ENCODE results near the gene CPPED1. TPM values are rescaled to one million over a fixed set of nuclear protein-coding genes. Genes with fewer than 3 reads are reported as not detected.

CPPED1 gene
- total RNA-seq, 1 experiment from 2014 or later: 8.1 TPM

DNA sequence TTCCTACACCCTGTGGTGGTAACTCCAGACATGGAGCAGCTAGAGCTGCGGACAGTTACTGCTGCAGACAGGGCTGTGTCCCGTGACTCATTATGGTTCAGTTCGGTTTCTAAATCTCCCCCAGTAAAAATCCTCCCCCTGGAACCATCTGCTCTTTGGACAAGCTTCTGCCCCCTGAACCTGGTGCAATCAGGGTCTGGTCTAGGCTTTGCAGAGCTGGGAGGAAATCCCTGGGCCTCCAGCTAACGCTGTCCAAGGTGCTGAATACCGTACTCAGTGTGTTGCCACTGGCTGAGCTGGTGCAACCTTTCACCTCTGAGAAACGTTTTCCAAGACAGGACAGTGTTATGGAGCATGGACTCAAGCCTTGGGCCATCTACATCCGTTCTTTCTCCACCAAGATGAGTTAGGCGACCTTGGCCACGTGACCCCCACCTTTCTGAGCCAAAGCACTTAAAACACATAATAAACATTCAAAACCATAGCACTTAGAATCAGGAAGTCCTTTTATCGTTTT lies 142.0 kb downstream of the CPPED1 start:
- no peak; the same call in 1 of the 2 replicates for ATAC-seq
- H3K36me3 ChIP-seq (ENCODE audit: control insufficient read depth in 1 of 2, insufficient read depth in 2 of 2, low read length in 2 of 2): no peaks in the 10 kb centered on the region
- no peak overlapping the region for H3K27ac ChIP-seq (ENCODE audit: low read depth, low read length)
- DNase-seq (ENCODE audit: low read depth, low spot score): peak; percentile 6
- H3K4me2 ChIP-seq (ENCODE audit: low read length): no peak overlapping the region
- POLR2A ChIA-PET: no interaction called here
- TF ChIP-seq, protein P1, sequence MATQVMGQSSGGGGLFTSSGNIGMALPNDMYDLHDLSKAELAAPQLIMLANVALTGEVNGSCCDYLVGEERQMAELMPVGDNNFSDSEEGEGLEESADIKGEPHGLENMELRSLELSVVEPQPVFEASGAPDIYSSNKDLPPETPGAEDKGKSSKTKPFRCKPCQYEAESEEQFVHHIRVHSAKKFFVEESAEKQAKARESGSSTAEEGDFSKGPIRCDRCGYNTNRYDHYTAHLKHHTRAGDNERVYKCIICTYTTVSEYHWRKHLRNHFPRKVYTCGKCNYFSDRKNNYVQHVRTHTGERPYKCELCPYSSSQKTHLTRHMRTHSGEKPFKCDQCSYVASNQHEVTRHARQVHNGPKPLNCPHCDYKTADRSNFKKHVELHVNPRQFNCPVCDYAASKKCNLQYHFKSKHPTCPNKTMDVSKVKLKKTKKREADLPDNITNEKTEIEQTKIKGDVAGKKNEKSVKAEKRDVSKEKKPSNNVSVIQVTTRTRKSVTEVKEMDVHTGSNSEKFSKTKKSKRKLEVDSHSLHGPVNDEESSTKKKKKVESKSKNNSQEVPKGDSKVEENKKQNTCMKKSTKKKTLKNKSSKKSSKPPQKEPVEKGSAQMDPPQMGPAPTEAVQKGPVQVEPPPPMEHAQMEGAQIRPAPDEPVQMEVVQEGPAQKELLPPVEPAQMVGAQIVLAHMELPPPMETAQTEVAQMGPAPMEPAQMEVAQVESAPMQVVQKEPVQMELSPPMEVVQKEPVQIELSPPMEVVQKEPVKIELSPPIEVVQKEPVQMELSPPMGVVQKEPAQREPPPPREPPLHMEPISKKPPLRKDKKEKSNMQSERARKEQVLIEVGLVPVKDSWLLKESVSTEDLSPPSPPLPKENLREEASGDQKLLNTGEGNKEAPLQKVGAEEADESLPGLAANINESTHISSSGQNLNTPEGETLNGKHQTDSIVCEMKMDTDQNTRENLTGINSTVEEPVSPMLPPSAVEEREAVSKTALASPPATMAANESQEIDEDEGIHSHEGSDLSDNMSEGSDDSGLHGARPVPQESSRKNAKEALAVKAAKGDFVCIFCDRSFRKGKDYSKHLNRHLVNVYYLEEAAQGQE (IDR thresholded peaks at IDR 0.05; ENCODE audit: low read depth): peak; percentile 97
- TF ChIP-seq FOSL1 (IDR thresholded peaks at IDR 0.05; ENCODE audit: low read depth): no peak
- no peak overlapping the region for H3K4me3 ChIP-seq (replicated peaks in 1 of 2; ENCODE audit: low read depth in 1 of 2, low read length in 2 of 2)
- H2AFZ ChIP-seq (ENCODE audit: low read depth, low read length, poor library complexity, severe bottlenecking): no peak overlapping the region
- H3K9me2 ChIP-seq (ENCODE audit: insufficient read depth): no peaks in the 10 kb centered on the region
- CTCF ChIA-PET: no interaction called here
- no peaks in the 10 kb centered on the region for H3K4me1 ChIP-seq (ENCODE audit: control insufficient read depth in 1 of 2, insufficient read depth in 2 of 2, low read length in 2 of 2)
- RAD21 ChIA-PET (ENCODE audit: low non-redundant PET in 1 of 2, low total read pairs in 2 of 2, uncharacterized antibody in 2 of 2, unreplicated experiment in 2 of 2): no interaction called here
- H3K27me3 ChIP-seq (ENCODE audit: insufficient read depth, low read length): no peaks in the 10 kb centered on the region
- H3K9me3 ChIP-seq (ENCODE audit: control insufficient read depth in 1 of 2, insufficient read depth in 1 of 2, low read depth in 1 of 2, low read length in 2 of 2): no peaks in the 10 kb centered on the region
- no peak overlapping the region for H3K9ac ChIP-seq (ENCODE audit: low read length)
- intact Hi-C loops (cut with micrococcal nuclease): no loop called here
- no TSS peak for BruUV-seq (replicated peaks)
- no peaks in the 10 kb centered on the region for H4K20me1 ChIP-seq (ENCODE audit: insufficient read depth)
- no peaks in the 10 kb centered on the region for H3K79me2 ChIP-seq (ENCODE audit: insufficient read depth, low read length)

- ChIA-PET RAD21 (ENCODE audit: low non-redundant PET in 1 of 2, low total read pairs in 2 of 2, uncharacterized antibody in 2 of 2, unreplicated experiment in 2 of 2) (no interaction called here), CTCF (no interaction called here), POLR2A (no interaction called here)
- H3K4me1 ChIP-seq (ENCODE audit: control insufficient read depth in 1 of 2, insufficient read depth in 2 of 2, low read length in 2 of 2): no peaks in the 10 kb centered on the region
- ATAC-seq (no peak), DNase-seq (ENCODE audit: low read depth, low spot score) (no peak)
- no peak overlapping the region for H2AFZ ChIP-seq (ENCODE audit: low read depth, low read length, poor library complexity, severe bottlenecking)
- H3K27ac ChIP-seq (ENCODE audit: low read depth, low read length): no peak overlapping the region
- no peaks in the 10 kb centered on the region for H3K79me2 ChIP-seq (ENCODE audit: insufficient read depth, low read length)
- H3K4me2 ChIP-seq (ENCODE audit: low read length): no peak overlapping the region
- H3K4me3 ChIP-seq (replicated peaks in 1 of 2; ENCODE audit: low read depth in 1 of 2, low read length in 2 of 2): no peak overlapping the region
- H3K9ac ChIP-seq (ENCODE audit: low read length): no peak overlapping the region
- no TSS peak for BruUV-seq (replicated peaks)
- no peaks in the 10 kb centered on the region for H3K36me3 ChIP-seq (ENCODE audit: control insufficient read depth in 1 of 2, insufficient read depth in 2 of 2, low read length in 2 of 2)
- no peaks in the 10 kb centered on the region for H3K9me3 ChIP-seq (ENCODE audit: control insufficient read depth in 1 of 2, insufficient read depth in 1 of 2, low read depth in 1 of 2, low read length in 2 of 2)
- H4K20me1 ChIP-seq (ENCODE audit: insufficient read depth): no peaks in the 10 kb centered on the region
- no peaks in the 10 kb centered on the region for H3K27me3 ChIP-seq (ENCODE audit: insufficient read depth, low read length)
- H3K9me2 ChIP-seq (ENCODE audit: insufficient read depth): no peaks in the 10 kb centered on the region
- intact Hi-C loops (cut with micrococcal nuclease): no loop called here
- TF ChIP-seq POLR2A (IDR thresholded peaks at IDR 0.05; ENCODE audit: borderline replicate concordance, extremely low read depth, insufficient read depth, insufficient read length): no peak
- TF ChIP-seq SIN3A (IDR thresholded peaks at IDR 0.05; ENCODE audit: low read depth): no peak
- no peak for TF ChIP-seq ZNF274 (IDR thresholded peaks at IDR 0.05; ENCODE audit: low read depth, low read length)
- TF ChIP-seq, protein P2, sequence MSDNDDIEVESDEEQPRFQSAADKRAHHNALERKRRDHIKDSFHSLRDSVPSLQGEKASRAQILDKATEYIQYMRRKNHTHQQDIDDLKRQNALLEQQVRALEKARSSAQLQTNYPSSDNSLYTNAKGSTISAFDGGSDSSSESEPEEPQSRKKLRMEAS (IDR thresholded peaks at IDR 0.05): no peak
- TF ChIP-seq TCF7L2 (IDR thresholded peaks at IDR 0.05; ENCODE audit: borderline replicate concordance, extremely low read depth, insufficient read depth, insufficient read length): no peak
- TF ChIP-seq EZH2phosphoT487 (IDR thresholded peaks at IDR 0.05; ENCODE audit: borderline replicate concordance): no peak
- TF ChIP-seq EZH2 (IDR thresholded peaks at IDR 0.05): no peak
- no peak for TF ChIP-seq CEBPB (IDR thresholded peaks at IDR 0.05; ENCODE audit: low read depth)
- TF ChIP-seq YY1 (IDR thresholded peaks at IDR 0.05; ENCODE audit: extremely low read depth, insufficient replicate concordance, low read depth, low read length): no peak
- TF ChIP-seq ELF1 (IDR thresholded peaks at IDR 0.05; ENCODE audit: borderline replicate concordance, low read depth): no peak
- no peak for TF ChIP-seq FOSL1 (IDR thresholded peaks at IDR 0.05; ENCODE audit: low read depth)
- no peak for TF ChIP-seq SRF (IDR thresholded peaks at IDR 0.05; ENCODE audit: low read depth)
- no peak for TF ChIP-seq CTCF (IDR thresholded peaks at IDR 0.05 in 2 of 3, conservative IDR thresholded peaks at IDR 0.05 in 1 of 3; ENCODE audit: borderline replicate concordance in 1 of 3, insufficient read depth in 1 of 3, low read depth in 2 of 3, low read length in 2 of 3)
- no peak for TF ChIP-seq EGR1 (IDR thresholded peaks at IDR 0.05; ENCODE audit: low read depth)
- TF ChIP-seq, protein P3, sequence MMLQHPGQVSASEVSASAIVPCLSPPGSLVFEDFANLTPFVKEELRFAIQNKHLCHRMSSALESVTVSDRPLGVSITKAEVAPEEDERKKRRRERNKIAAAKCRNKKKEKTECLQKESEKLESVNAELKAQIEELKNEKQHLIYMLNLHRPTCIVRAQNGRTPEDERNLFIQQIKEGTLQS (IDR thresholded peaks at IDR 0.05): no peak
These were observed 143.8 kb downstream of the CPPED1 start for GRCh38 chr16:12659871-12660270.
